Measurements from ENCODE around the gene RALGPS1.

Gene RALGPS1

GRCh38 chr9:127058645-127059021, 144.1 kb downstream of the RALGPS1 start:
- intact Hi-C loops (cut with DNase I) = no loop called here
- no peak for DNase-seq

GRCh38 chr9:127059030-127059429, 144.4 kb downstream of the RALGPS1 start:
- intact Hi-C loops (cut with DNase I) = no loop called here
- no peak for DNase-seq

- no peak for DNase-seq
- intact Hi-C loops (cut with DNase I) = no loop called here
These were observed 145.3 kb downstream of the RALGPS1 start for GRCh38 chr9:127059765-127060361.

- intact Hi-C loops (cut with DNase I) = no loop called here
- DNase-seq = no peak
These were observed 146.8 kb downstream of the RALGPS1 start for GRCh38 chr9:127061411-127061810.

- no peak for DNase-seq
These were observed 149.8 kb downstream of the RALGPS1 start for GRCh38 chr9:127064335-127064734.

GRCh38 chr9:127065592-127065991, 151.0 kb downstream of the RALGPS1 start:
- DNase-seq = no peak
- intact Hi-C loops (cut with DNase I) = no loop called here

More at GRCh38 chr9:127064335-127064734, 149.8 kb downstream of the RALGPS1 start:
- intact Hi-C loops (cut with DNase I) = no loop called here

GRCh38 chr9:127066060-127066850, 151.7 kb downstream of the RALGPS1 start:
- DNase-seq = no peak
- intact Hi-C loops (cut with DNase I) = no loop called here

GRCh38 chr9:127066851-127067136, 152.2 kb downstream of the RALGPS1 start:
- intact Hi-C loops (cut with DNase I) = no loop called here
- no peak for DNase-seq

- DNase-seq = no peak
- intact Hi-C loops (cut with DNase I) = no loop called here
These were observed 153.1 kb downstream of the RALGPS1 start for GRCh38 chr9:127067603-127068220.

- peak in 34 of 42 donors; percentile 38 to 85 (median 64) for DNase-seq
These were observed 160.3 kb downstream of the RALGPS1 start for GRCh38 chr9:127074561-127075548.

GRCh38 chr9:127075624-127076372, 161.2 kb downstream of the RALGPS1 start:
- peak in 1 of 42 donors; percentile 39 for DNase-seq
- intact Hi-C loops (cut with DNase I) = no loop called here

More at GRCh38 chr9:127074561-127075548, 160.3 kb downstream of the RALGPS1 start:
- intact Hi-C loops (cut with DNase I) = loop anchor here (5.0 kb wide), 1 partner anchor 47 kb away; the partner anchor contains the start of gene ANGPTL2

- peak in 1 of 42 donors; percentile 38 for DNase-seq
- intact Hi-C loops (cut with DNase I) = no loop called here
These were observed 162.5 kb downstream of the RALGPS1 start for GRCh38 chr9:127076860-127077643.

- intact Hi-C loops (cut with DNase I) = no loop called here
- DNase-seq = peak in 2 of 42 donors; percentile 14 to 18
These were observed 163.0 kb downstream of the RALGPS1 start for GRCh38 chr9:127077644-127077946.

GRCh38 chr9:127078336-127078735, 163.8 kb downstream of the RALGPS1 start:
- intact Hi-C loops (cut with DNase I) = no loop called here
- peak in 1 of 42 donors; percentile 7 for DNase-seq

GRCh38 chr9:127078988-127079387, 164.4 kb downstream of the RALGPS1 start:
- DNase-seq = peak in 1 of 42 donors; percentile 3
- intact Hi-C loops (cut with DNase I) = no loop called here

- peak in 1 of 42 donors; percentile 7 for DNase-seq
- intact Hi-C loops (cut with DNase I) = no loop called here
These were observed 165.0 kb downstream of the RALGPS1 start for GRCh38 chr9:127079446-127080140.
